ENCODE measurements around the gene SLC17A9. TPM values are rescaled to one million over a fixed set of nuclear protein-coding genes. Genes with fewer than 3 reads are reported as not detected.

SLC17A9 gene, protein sequence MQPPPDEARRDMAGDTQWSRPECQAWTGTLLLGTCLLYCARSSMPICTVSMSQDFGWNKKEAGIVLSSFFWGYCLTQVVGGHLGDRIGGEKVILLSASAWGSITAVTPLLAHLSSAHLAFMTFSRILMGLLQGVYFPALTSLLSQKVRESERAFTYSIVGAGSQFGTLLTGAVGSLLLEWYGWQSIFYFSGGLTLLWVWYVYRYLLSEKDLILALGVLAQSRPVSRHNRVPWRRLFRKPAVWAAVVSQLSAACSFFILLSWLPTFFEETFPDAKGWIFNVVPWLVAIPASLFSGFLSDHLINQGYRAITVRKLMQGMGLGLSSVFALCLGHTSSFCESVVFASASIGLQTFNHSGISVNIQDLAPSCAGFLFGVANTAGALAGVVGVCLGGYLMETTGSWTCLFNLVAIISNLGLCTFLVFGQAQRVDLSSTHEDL
- 6.0 TPM for polyA plus RNA-seq (2013, experiment 1 of 2)
- polyA plus RNA-seq (2013, experiment 2 of 2), result 6.9 TPM

DNA sequence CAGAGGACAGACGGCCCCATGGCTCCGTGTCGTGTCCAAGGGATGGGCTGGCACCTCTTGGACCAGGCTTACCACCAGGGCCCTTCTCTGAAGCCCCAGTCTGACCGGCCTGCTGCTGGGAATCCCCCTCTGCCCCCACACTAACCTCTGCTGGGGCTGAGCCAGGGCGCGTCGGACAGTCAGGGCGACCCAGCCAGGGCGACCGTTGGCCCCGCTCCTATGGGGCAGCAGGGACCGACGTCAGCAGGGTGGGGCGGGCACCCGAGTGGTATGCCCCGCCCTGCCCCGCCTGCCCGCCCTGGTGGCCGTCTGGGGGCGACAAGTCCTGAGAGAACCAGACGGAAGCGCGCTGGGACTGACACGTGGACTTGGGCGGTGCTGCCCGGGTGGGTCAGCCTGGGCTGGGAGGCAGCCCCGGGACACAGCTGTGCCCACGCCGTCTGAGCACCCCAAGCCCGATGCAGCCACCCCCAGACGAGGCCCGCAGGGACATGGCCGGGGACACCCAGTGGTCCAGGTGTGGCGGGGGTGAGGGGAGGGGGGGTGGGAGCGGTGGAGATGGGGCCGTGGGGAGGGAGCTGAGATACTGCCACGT, at the start of gene SLC17A9:
Gene SLC17A9, plus strand, starts transcription at position 337 of the 595 bp plus-strand sequence. Its CDS starts 122 bp downstream, at position 459.
- Histone ChIP-seq H3K4me1 (ENCODE audit: insufficient read depth, low read length) (peaks cover 8% of the 10 kb centered on the region), H3K4me3 (ENCODE audit: low read length) (peak within 1 kb of the TSS; percentile 53)

DNA sequence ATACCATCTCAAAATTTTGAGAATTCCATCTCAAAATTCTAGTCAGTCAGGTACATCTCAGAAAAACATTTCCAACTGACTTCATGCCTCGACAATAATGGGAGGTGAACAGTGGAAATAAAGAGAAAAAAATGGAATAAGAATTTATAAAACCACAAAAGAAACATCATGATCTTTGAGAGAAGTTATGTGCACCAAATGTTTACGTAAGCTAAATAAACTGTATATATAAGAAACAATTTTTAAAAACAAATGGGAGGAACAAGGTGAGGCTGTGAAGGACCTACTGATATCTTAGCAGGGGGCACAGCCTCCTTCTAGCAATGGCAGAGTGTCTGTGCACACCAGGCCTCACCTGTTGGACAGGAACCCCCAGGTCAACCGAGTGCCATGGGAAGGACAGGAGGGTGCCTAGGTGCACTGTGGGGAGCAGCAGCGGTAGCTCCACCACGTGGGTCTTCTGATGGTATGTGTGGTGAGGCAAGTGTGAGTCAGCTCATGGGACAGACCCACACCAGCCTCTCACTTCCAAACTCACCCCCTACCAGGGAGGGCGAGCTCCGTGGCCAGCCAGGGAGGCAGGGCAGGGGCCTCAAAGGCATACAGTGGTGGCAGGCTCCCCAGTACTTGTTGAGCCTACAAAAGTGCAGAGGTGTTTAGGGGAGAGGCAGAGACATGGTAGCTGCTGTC, 49.4 kb upstream of the SLC17A9 start:
- no peak overlapping the region for H3K9ac ChIP-seq (ENCODE audit: low read depth, low read length)
- no peaks in the 10 kb centered on the region for H3K9me3 ChIP-seq (ENCODE audit: insufficient read depth, low read depth, low read length)
- peaks cover 21% of the 10 kb centered on the region for H3K4me1 ChIP-seq (ENCODE audit: insufficient read depth, low read length)
- no peaks in the 10 kb centered on the region for H3K27me3 ChIP-seq (ENCODE audit: insufficient read depth, low read length)
- H3K27ac ChIP-seq (ENCODE audit: low read depth, low read length), result no peak overlapping the region
- whole genome bisulfite sequencing, result 93% methylated on average over 3 of the region's 7 CpGs
- peaks cover 72% of the 10 kb centered on the region for H3K36me3 ChIP-seq (ENCODE audit: insufficient read depth, low read length)
- H3K4me3 ChIP-seq (ENCODE audit: low read length), result no peak overlapping the region

More for the DNA sequence above, at the start of gene SLC17A9:
- peaks cover 32% of the 10 kb centered on the region for H3K36me3 ChIP-seq (ENCODE audit: insufficient read depth, low read length)
- no peaks in the 10 kb centered on the region for H3K9me3 ChIP-seq (ENCODE audit: insufficient read depth, low read depth, low read length)
- H3K27me3 ChIP-seq (ENCODE audit: insufficient read depth, low read length), result no peaks in the 10 kb centered on the region
- peak within 1 kb of the TSS; percentile 48; the same call in 1 of the 2 replicates for H3K27ac ChIP-seq (ENCODE audit: low read depth, low read length)
- WGBS, result 17% methylated on average over 36 of the region's 37 CpGs
- peak within 1 kb of the TSS; percentile 55 for H3K9ac ChIP-seq (ENCODE audit: low read depth, low read length)

DNA sequence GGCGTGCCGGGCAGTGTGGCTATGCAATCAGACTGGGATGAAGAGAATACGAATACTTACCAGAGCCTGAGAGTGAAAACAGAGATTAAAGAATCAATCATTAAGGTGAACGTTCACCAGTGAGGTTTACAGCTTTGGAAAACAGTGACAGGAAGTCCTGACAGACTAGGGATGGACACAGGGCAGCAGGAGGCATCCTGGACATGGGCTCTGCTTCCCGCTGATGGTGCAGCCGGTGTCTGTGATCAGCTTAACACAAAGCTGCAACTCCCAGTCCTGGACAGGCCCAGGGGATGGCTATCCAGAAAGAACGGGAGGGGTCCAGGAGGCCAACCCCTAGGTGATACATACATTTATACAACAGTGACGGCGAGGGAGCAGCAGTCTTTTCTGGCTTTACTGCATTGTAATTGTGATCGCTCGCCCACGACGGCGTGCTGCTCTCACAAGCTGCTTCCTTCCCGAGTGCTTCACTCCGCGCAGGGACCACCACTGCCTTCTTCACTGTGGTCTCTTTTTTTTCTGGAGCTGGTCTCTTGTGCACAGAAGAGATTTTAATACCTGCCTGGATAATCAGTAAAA, 46.9 kb upstream of the SLC17A9 start:
- Histone ChIP-seq H3K4me3 (ENCODE audit: low read length) (no peak overlapping the region), H3K9ac (ENCODE audit: low read depth, low read length) (no peak overlapping the region), H3K9me3 (ENCODE audit: insufficient read depth, low read depth, low read length) (no peaks in the 10 kb centered on the region), H3K27me3 (ENCODE audit: insufficient read depth, low read length) (no peaks in the 10 kb centered on the region), H3K36me3 (ENCODE audit: insufficient read depth, low read length) (peaks cover 98% of the 10 kb centered on the region), H3K27ac (ENCODE audit: low read depth, low read length) (no peak overlapping the region), H3K4me1 (ENCODE audit: insufficient read depth, low read length) (0 out of 2 replicates have a peak, but pooled peaks cover 1% of the 10 kb centered on the region)
- WGBS, result 97% methylated on average over 17 of the region's 17 CpGs

DNA sequence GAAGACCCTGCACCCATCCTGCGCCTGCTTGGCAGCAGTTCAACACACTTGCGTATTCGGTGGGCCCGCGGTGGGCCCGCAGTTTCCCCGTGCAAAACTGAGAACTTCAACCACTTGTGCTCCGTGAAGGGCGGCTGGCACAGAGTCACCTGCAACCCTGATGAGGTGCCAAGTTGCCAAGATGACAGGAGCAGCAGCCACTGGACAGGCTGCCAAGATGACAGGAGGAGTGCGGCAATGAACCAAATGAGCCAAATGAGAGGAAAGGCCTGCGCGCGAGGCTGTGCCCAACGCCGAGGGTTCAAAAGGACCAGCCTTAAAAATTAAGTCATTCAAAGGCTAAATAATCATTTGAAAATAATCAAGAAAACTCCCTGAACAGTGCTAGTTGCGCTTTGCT, 46.3 kb upstream of the SLC17A9 start:
- H3K9ac ChIP-seq (ENCODE audit: low read depth, low read length), result no peak overlapping the region

DNA sequence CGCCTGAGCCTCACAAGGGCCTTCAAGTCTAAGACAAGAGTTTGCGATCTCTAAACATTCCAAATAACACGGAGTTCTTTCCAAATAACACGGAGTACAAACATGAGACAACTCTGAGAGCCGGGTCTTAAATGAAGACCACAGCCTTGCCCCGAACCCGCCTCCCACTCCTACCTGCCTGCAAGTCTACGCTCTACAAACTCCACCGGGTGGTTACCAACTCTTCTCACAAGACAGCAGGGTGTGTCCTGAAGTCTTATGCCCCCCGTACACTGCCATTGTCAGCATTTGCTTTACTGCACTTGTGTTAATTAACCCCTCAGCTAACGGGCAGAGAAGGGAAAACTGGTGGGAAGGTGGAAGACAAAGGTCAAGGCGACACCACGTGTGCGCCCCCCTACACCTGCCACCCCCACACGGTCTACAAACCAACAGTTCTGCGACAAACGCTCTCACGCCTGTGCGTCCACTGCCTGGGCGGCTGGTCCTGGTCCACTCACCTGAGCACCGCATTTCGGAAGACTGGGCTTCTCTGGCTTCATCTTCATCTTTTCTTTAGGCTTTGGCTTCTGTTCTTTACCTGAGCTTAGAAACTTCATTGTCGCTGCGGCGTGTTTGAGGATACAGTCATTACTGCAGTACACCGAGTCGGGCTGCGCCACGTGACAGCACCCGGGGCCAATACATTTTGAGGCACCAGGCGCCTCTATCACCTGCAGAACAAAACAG, 45.7 kb upstream of the SLC17A9 start:
- no peaks in the 10 kb centered on the region for H3K4me1 ChIP-seq (ENCODE audit: insufficient read depth, low read length)
- no peak overlapping the region for H3K9ac ChIP-seq (ENCODE audit: low read depth, low read length)
- WGBS, result 94% methylated on average over 31 of the region's 31 CpGs

More for the DNA sequence above, 46.3 kb upstream of the SLC17A9 start:
- H3K27ac ChIP-seq (ENCODE audit: low read depth, low read length), result no peak overlapping the region
- no peaks in the 10 kb centered on the region for H3K27me3 ChIP-seq (ENCODE audit: insufficient read depth, low read length)
- WGBS, result 96% methylated on average over 16 of the region's 16 CpGs
- H3K4me3 ChIP-seq (ENCODE audit: low read length), result no peak overlapping the region
- no peaks in the 10 kb centered on the region for H3K9me3 ChIP-seq (ENCODE audit: insufficient read depth, low read depth, low read length)
- no peaks in the 10 kb centered on the region for H3K4me1 ChIP-seq (ENCODE audit: insufficient read depth, low read length)
- H3K36me3 ChIP-seq (ENCODE audit: insufficient read depth, low read length), result peaks cover 100% of the 10 kb centered on the region

DNA sequence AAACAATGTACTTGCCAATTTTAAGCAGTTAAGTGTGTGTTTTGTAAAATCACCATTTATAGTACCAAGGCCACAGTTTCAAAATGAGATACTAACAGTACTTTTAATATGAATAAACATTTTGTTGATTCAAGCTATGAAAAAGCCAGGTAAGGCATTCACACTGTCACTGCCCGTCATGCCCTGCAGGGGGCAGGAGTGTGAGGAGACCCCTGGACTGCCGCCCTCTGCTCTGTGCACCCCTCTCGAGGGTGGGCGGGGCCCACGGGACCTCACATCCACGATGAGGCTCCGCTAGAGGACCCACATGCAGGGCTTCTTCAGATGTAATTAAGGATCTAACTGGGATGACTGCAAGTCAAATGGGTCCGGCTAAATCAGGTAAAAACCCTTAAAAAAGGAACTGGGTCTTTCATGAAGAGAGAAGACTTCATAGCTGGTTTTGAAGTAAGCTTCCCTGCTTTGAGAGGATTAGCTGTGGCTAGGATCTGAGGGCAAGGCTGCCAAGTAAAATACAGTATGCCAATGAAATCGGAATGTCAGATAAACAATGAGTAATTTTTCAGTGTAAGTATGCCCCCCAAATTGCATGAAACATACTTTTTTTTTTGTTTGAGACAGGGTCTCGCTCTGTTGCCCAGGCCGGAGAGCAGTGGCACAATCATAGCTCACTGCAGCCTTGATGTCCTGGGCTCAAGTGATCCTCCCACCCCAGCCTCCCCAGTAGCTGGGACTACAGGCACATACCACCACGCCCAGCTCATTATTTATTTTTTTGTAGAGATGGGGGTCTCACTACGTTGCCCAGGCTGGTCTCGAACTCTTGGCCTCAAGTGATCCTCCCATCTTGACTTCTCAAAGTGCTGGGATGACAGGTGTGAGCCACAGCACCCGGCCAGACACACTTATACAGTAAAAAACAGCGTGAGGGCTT, 44.9 kb upstream of the SLC17A9 start:
- H3K4me3 ChIP-seq (ENCODE audit: low read length), result no peak overlapping the region

More for the DNA sequence above, 45.7 kb upstream of the SLC17A9 start:
- H3K9me3 ChIP-seq (ENCODE audit: insufficient read depth, low read depth, low read length), result no peaks in the 10 kb centered on the region
- no peak overlapping the region for H3K27ac ChIP-seq (ENCODE audit: low read depth, low read length)
- H3K4me3 ChIP-seq (ENCODE audit: low read length), result no peak overlapping the region
- no peaks in the 10 kb centered on the region for H3K27me3 ChIP-seq (ENCODE audit: insufficient read depth, low read length)
- H3K36me3 ChIP-seq (ENCODE audit: insufficient read depth, low read length), result peaks cover 100% of the 10 kb centered on the region

DNA sequence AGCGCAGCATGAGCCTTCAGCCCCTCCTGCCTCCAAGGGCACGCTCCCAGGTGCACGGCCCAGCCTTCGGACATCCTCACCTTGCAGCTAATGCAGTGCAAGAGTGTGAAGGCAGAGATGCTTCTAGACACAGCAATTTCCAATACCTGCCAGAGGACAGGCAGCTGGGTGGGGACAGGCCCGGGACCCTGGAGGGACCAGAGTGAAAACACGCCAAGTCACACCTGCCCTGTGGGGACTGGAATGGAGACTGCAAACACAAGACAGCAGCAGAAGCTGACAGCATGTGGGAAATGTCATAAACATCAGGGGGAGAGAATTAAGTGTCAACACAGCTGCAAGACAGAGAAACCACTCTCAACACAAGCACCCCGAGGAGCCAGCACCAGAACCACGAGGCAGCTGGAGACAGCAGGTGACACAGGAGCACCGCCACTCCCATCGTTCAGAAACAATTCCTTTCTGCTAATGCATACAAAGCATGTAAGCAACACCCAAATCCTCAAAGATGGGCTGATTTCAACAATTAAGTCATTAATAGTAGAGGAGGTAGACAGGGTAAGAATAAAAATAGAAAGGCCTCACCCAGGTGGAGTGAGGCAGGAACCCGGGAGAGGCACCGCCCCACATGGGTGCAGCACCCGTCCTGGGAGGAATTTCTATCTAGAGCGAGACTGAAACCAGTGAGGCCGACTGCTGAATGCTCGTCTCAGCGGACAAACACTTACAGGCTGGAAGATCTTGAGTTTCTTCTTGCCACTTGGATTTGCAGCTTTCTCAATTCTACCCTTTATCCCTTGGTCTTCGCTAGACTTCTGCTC, 43.3 kb upstream of the SLC17A9 start:
- Histone ChIP-seq H3K27me3 (ENCODE audit: insufficient read depth, low read length) (no peaks in the 10 kb centered on the region), H3K27ac (ENCODE audit: low read depth, low read length) (no peak overlapping the region), H3K4me1 (ENCODE audit: insufficient read depth, low read length) (peaks cover under 1% of the 10 kb centered on the region; the same call in 1 of the 2 replicates), H3K9ac (ENCODE audit: low read depth, low read length) (no peak overlapping the region), H3K36me3 (ENCODE audit: insufficient read depth, low read length) (peaks cover 99% of the 10 kb centered on the region), H3K9me3 (ENCODE audit: insufficient read depth, low read depth, low read length) (no peaks in the 10 kb centered on the region), H3K4me3 (ENCODE audit: low read length) (no peak overlapping the region)
- 95% methylated on average over 18 of the region's 18 CpGs for WGBS

More for the DNA sequence above, 44.9 kb upstream of the SLC17A9 start:
- Histone ChIP-seq H3K27me3 (ENCODE audit: insufficient read depth, low read length) (no peaks in the 10 kb centered on the region), H3K36me3 (ENCODE audit: insufficient read depth, low read length) (peaks cover 100% of the 10 kb centered on the region), H3K9ac (ENCODE audit: low read depth, low read length) (no peak overlapping the region), H3K4me1 (ENCODE audit: insufficient read depth, low read length) (no peaks in the 10 kb centered on the region), H3K27ac (ENCODE audit: low read depth, low read length) (no peak overlapping the region), H3K9me3 (ENCODE audit: insufficient read depth, low read depth, low read length) (no peaks in the 10 kb centered on the region)
- 91% methylated on average over 16 of the region's 16 CpGs for WGBS

DNA sequence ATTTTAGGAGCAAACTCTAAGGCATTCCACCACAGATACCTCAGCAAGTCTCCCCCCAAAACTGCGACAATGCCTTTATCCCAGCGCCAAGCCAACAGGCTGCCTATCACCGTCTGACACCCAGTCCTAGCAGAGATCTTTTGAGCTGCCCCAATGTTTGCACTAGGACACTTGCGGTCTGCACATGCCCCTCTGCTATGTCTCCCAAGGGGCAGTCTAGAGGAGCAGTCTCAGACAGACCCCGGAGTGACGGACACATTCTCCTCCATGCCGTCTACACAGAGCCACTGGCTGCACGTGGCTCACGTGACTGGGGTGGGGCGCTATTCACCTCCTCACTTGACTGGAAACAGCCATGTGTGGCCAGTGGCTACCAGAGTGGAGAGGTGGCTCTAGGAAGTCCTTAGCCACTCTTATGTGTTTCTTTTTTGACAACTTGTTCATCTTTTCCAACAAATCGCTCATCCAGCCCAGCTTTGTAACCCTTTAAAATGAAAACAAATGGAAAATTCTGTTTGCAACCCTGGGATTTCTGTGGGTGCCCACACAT, 42.2 kb upstream of the SLC17A9 start:
- H3K27me3 ChIP-seq (ENCODE audit: insufficient read depth, low read length), result no peaks in the 10 kb centered on the region
- H3K9ac ChIP-seq (ENCODE audit: low read depth, low read length), result no peak overlapping the region
- H3K4me1 ChIP-seq (ENCODE audit: insufficient read depth, low read length), result peaks cover 11% of the 10 kb centered on the region
- H3K9me3 ChIP-seq (ENCODE audit: insufficient read depth, low read depth, low read length), result no peaks in the 10 kb centered on the region
- peaks cover 91% of the 10 kb centered on the region for H3K36me3 ChIP-seq (ENCODE audit: insufficient read depth, low read length)
- 95% methylated on average over 11 of the region's 11 CpGs for WGBS
- no peak overlapping the region for H3K4me3 ChIP-seq (ENCODE audit: low read length)
- H3K27ac ChIP-seq (ENCODE audit: low read depth, low read length), result no peak overlapping the region
